Suprapubic skin (tissue), 4 donors: Measurements from ENCODE around the gene BCL3. TPM values are rescaled to one million over a fixed set of nuclear protein-coding genes. Genes with fewer than 3 reads are reported as not detected.

Experiments used
- DNase-seq, 2 donors: peaks; one replicate each; pipeline ENCODE4 v3.0.0-alpha.2; 2019; ENCODE audit warnings: low spot score in 2 of 2
- H3K27ac ChIP-seq: fragments of 200-600 bp; sonication (generic); one replicate; pipeline ENCODE4 v1.5.1; 2019
- H3K27me3 ChIP-seq: fragments of 200-600 bp; sonication (generic); one replicate; pipeline ENCODE4 v1.5.1; 2019
- H3K36me3 ChIP-seq: fragments of 200-600 bp; sonication (generic); one replicate; pipeline ENCODE4 v1.5.1; 2019
- H3K4me1 ChIP-seq: fragments of 200-600 bp; sonication (generic); one replicate; pipeline ENCODE4 v1.5.1; 2019
- H3K4me3 ChIP-seq: fragments of 200-600 bp; sonication (generic); one replicate; pipeline ENCODE4 v1.5.1; 2019; ENCODE audit warnings: mild to moderate bottlenecking
- H3K9me3 ChIP-seq: fragments of 200-600 bp; sonication (generic); one replicate; pipeline ENCODE4 v1.5.1; 2019
- EP300 ChIP-seq: sonication (generic); formaldehyde crosslinking; IDR thresholded peaks from one replicate; pipeline ENCODE4 v1.6.1; 2017; ENCODE audit warnings: antibody characterized with exemption
- POLR2A ChIP-seq, 2 donors: fragments of 450-650 bp; IDR thresholded peaks; one replicate each; pipeline ENCODE4 v1.6.1; 2017; ENCODE audit warnings: antibody characterized with exemption in 2 of 2, mild to moderate bottlenecking in 2 of 2, moderate library complexity in 2 of 2
- POLR2AphosphoS5 ChIP-seq, 3 donors: sonication (generic); formaldehyde crosslinking; IDR thresholded peaks; one replicate each; pipeline ENCODE4 v1.6.1; 2017; ENCODE audit warnings: antibody characterized with exemption in 3 of 3
- WGBS: methylation state at CpG from one replicate; pipeline ENCODE4 v1.1.5; 2018; 5-methylcytosine and 5-hydroxymethylcytosine counted together
- total RNA-seq, 4 donors: library from RNA; depleted of rRNA; stranded (reverse); fragments of >200 nt; gene quantifications; one replicate each; pipeline ENCODE4 v1.1.0, GENCODE V29; 2016
- TF ChIP-seq, protein P1 (sequence below), 2 donors: fragments of 200-600 bp in 1 of 2; fragments of 450-650 bp in 1 of 2; sonication (generic) in 1 of 2; IDR thresholded peaks; one replicate each; pipeline ENCODE4 v1.5.1; 2016 to 2019; ENCODE audit warnings: antibody characterized with exemption in 2 of 2, mild to moderate bottlenecking in 1 of 2, moderate library complexity in 1 of 2

BCL3 gene
- total RNA-seq, 4 donors from 2014 or later, result 13.9 to 29.1 (median 17.9) TPM

DNA sequence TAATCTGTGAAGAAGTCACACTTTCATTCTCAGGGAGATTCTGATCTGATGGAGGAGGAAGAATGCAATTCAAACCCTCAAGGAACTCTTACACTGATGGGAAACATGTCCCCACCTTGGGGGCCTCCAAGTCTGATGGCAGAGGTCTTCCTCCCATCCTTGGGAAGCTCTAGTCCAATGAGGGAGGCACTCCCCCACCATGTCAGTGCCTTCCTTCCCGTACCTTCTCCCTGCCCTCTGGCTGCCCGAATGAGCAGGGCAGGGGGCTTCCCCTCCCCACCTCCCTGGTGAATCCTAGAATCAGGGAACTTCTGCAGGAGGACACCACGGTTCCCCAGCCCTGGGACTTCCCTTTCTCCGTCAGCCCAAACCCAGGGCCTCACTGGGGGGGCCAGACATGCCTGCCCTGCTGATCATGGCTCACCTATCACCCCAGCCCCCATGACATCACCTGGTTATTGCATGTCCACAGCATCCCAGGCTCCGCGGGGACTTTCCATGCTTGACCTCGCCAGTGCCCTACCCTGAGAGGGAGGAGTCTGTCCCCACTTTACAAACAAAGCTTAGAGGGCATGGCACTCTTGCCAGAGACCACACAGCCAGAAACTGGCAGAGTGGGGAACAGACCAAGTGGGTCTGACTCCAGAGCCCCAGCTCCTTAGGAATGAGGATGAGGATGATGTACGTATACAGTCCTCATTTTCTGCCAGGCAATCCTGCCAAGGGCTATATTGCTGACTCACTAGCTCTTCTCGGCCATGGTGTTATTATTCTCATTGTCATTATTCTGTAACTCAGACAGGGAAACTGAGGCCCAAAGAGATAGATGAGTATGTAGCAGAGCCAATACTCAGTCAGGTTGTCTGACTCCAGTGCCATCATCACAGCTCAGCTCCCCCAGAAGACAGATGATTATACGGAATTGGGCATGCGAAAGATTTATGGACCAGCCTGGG, 9.6 kb upstream of the BCL3 start:
- no peak for TF ChIP-seq EP300
- no peak for TF ChIP-seq POLR2A (IDR thresholded peaks at IDR 0.05)
- TF ChIP-seq, protein P1, sequence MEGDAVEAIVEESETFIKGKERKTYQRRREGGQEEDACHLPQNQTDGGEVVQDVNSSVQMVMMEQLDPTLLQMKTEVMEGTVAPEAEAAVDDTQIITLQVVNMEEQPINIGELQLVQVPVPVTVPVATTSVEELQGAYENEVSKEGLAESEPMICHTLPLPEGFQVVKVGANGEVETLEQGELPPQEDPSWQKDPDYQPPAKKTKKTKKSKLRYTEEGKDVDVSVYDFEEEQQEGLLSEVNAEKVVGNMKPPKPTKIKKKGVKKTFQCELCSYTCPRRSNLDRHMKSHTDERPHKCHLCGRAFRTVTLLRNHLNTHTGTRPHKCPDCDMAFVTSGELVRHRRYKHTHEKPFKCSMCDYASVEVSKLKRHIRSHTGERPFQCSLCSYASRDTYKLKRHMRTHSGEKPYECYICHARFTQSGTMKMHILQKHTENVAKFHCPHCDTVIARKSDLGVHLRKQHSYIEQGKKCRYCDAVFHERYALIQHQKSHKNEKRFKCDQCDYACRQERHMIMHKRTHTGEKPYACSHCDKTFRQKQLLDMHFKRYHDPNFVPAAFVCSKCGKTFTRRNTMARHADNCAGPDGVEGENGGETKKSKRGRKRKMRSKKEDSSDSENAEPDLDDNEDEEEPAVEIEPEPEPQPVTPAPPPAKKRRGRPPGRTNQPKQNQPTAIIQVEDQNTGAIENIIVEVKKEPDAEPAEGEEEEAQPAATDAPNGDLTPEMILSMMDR (IDR thresholded peaks at IDR 0.05), result no peak
- no peak for TF ChIP-seq POLR2AphosphoS5 (IDR thresholded peaks at IDR 0.05)
- H3K4me1 ChIP-seq, result peaks cover 74% of the 10 kb centered on the region
- H3K9me3 ChIP-seq, result no peaks in the 10 kb centered on the region
- H3K27me3 ChIP-seq, result no peaks in the 10 kb centered on the region
- no peak overlapping the region for H3K27ac ChIP-seq
- H3K36me3 ChIP-seq, result no peaks in the 10 kb centered on the region
- no peak overlapping the region for H3K4me3 ChIP-seq
- no peak for DNase-seq
- 67% methylated on average over 11 of the region's 11 CpGs for WGBS

DNA sequence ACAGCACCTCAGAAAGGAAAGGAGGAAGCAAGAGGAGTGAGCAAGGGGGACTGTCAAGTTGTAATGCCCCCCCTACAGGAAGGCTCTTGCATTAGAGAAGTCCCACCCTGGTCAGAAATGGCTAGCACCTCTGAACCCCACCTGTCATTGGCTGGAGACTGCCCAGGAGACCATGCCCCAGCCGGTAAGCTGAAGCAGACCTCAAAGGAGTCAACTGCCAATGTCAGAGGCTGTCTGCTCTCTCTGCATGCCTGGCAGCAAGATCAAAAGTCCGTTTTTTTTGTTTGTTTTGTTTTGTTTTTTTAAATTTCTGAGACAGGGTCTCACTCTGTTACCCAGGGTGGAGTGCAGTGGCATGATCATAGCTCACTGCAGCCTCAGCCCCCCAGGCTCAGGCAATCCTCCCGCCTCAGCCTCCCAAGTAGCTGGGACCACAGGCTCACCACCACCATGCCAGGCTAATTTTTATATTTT, 8.1 kb upstream of the BCL3 start:
- TF ChIP-seq POLR2A (IDR thresholded peaks at IDR 0.05) (no peak), POLR2AphosphoS5 (IDR thresholded peaks at IDR 0.05) (no peak)
- Histone ChIP-seq H3K4me1 (peaks cover 80% of the 10 kb centered on the region), H3K27ac (peak overlapping the region; percentile 84), H3K4me3 (no peak overlapping the region), H3K36me3 (no peaks in the 10 kb centered on the region), H3K9me3 (no peaks in the 10 kb centered on the region), H3K27me3 (no peaks in the 10 kb centered on the region)
- WGBS, result 55% methylated on average over 3 of the region's 3 CpGs
- no peak for DNase-seq

DNA sequence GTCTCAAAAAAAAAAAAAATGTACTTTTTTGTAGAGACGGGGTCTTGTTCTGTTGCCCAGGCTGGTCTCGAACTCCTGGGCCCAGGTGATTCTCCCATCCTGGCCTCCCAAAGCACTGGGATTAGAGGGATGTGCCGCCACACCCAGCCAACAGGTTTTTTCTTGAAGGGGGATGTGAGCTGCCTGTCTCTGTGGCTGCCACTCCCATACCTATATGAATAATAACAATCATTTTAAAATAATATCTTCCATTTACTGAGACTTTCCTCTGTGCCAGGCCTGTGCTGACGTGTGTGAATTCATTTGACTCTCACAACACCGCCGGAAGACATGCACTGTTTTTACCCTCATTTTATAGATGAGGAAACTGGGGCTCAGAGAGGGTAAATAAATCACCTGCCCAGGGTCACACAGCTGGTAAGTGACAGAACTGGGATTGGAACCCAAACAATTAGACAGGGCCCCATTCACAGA, 7.2 kb upstream of the BCL3 start:
- TF ChIP-seq EP300, result no peak
- TF ChIP-seq POLR2A (IDR thresholded peaks at IDR 0.05), result no peak
- TF ChIP-seq POLR2AphosphoS5 (IDR thresholded peaks at IDR 0.05), result no peak
- TF ChIP-seq, protein P1 (IDR thresholded peaks at IDR 0.05), result no peak
- WGBS, result 28% methylated on average over 6 of the region's 6 CpGs
- Histone ChIP-seq H3K27me3 (no peaks in the 10 kb centered on the region), H3K9me3 (no peaks in the 10 kb centered on the region), H3K27ac (peak overlapping the region; percentile 84), H3K4me1 (peaks cover 84% of the 10 kb centered on the region), H3K36me3 (no peaks in the 10 kb centered on the region), H3K4me3 (no peak overlapping the region)
- DNase-seq, result no peak

DNA sequence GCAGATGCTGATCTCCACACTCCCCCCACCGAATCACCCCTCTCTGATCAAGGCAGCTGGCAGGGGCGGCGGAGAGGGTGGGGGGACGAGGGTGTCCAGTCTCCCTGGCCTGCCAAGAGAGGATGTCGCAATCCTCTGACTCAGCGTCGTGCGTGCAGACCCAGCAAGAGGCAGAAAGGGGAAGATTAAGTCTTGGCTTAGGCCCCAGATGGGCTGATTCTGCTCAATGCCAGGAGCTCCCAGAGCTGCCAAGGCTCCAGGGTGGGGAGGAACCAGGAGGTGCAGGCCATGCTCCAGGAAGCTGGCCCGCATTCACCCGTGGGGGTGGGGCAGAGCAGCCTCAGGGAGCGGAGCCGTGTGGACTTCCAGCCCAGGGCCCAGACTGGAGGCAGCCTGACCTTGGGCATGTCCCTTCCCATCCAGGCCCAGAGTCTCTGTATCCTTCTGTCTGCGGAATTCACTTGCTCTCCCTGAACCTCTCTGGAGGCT, 6.6 kb upstream of the BCL3 start:
- H3K4me1 ChIP-seq, result peaks cover 85% of the 10 kb centered on the region
- H3K4me3 ChIP-seq, result no peak overlapping the region
- H3K36me3 ChIP-seq, result no peaks in the 10 kb centered on the region
- TF ChIP-seq EP300 (peak; percentile 24), POLR2AphosphoS5 (IDR thresholded peaks at IDR 0.05) (peak; percentile 83 to 99 (median 98)), POLR2A (IDR thresholded peaks at IDR 0.05) (no peak)
- no peaks in the 10 kb centered on the region for H3K9me3 ChIP-seq
- no peaks in the 10 kb centered on the region for H3K27me3 ChIP-seq
- peak overlapping the region; percentile 84 for H3K27ac ChIP-seq
- WGBS, result 0% methylated on average over 6 of the region's 13 CpGs
- peak; percentile 98 for DNase-seq

DNA sequence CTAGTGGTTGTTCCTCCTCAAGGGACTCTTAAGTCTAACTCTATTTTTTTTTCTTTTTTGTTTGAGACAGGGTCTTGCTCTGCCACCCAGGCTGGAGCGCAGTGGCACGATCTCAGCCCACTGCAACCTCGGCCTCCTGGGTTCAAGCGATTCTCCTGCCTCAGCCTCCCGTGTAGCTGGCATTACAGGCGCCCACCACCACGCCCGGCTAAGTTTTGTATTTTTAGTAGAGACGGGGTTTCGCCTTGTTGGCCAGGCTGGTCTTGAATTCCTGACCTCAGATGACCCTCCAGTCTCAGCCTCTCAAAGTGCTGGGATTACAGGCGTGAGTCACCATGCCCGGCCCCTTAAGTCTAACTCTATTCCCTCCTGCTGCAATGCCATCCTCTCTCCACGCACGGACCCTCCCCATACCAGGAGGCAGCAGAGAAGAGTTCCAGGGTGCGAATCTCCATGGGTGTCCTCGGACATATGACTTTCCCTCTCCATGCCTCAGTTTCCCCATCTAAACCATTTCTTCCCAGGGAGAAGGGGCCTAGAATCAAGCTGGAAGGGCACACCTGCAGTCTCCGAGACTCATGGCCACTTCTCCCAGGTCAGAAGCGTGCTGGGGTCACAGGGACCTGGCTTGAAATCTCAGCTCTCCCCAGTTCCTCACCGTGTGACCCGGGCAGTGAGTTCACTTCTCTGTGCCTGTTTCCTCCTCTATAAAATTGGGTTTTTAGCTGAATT, 6.0 kb upstream of the BCL3 start:
- Histone ChIP-seq H3K4me3 (no peak overlapping the region), H3K9me3 (no peaks in the 10 kb centered on the region), H3K4me1 (peaks cover 87% of the 10 kb centered on the region), H3K27ac (peak overlapping the region; percentile 84), H3K36me3 (no peaks in the 10 kb centered on the region), H3K27me3 (no peaks in the 10 kb centered on the region)
- TF ChIP-seq EP300 (no peak), POLR2A (IDR thresholded peaks at IDR 0.05) (no peak), POLR2AphosphoS5 (IDR thresholded peaks at IDR 0.05) (no peak)
- TF ChIP-seq, protein P1 (IDR thresholded peaks at IDR 0.05), result no peak
- DNase-seq, result no peak
- 47% methylated on average over 19 of the region's 20 CpGs for WGBS
